Aorta (tissue), 5 donors: ENCODE measurements around the gene DGKB. TPM values are rescaled to one million over a fixed set of nuclear protein-coding genes. Genes with fewer than 3 reads are reported as not detected.

Source experiments
- ATAC-seq: fragments of 200-7000 bp; cut with Tn5 transposase; one replicate; pipeline ENCODE4 v1.9.1; 2022; ENCODE audit warnings: moderate library complexity; ENCODE audit not compliant: low FRiP score
- DNase-seq, 2 donors: peaks; one replicate each; pipeline ENCODE4 v3.0.0-alpha.2; 2020
- H3K27ac ChIP-seq, 2 donors: one replicate each; pipeline ENCODE4 v1.5.1; 2013; ENCODE audit warnings: low read length in 2 of 2, mild to moderate bottlenecking in 2 of 2, moderate library complexity in 2 of 2, control low read depth in 1 of 2, inconsistent platforms in 1 of 2, low read depth in 1 of 2
- H3K27me3 ChIP-seq, 2 donors: one replicate each; pipeline ENCODE4 v1.6.1; 2013; ENCODE audit warnings: control low read depth in 1 of 2, low read length in 1 of 2, mild to moderate bottlenecking in 1 of 2, moderate library complexity in 1 of 2; ENCODE audit not compliant: insufficient read depth in 2 of 2, control insufficient read depth in 1 of 2
- H3K36me3 ChIP-seq, 2 donors: one replicate each; pipeline ENCODE4 v1.6.1; 2013; ENCODE audit warnings: control low read depth in 1 of 2, low read length in 1 of 2, mild to moderate bottlenecking in 1 of 2; ENCODE audit not compliant: insufficient read depth in 2 of 2, control insufficient read depth in 1 of 2
- H3K4me1 ChIP-seq, 2 donors: one replicate each; pipeline ENCODE4 v1.6.1; 2013; ENCODE audit warnings: low read length in 2 of 2, control low read depth in 1 of 2, mild to moderate bottlenecking in 1 of 2, moderate library complexity in 1 of 2; ENCODE audit not compliant: insufficient read depth in 2 of 2, control insufficient read depth in 1 of 2
- H3K4me3 ChIP-seq, 2 donors: one replicate each; pipeline ENCODE4 v1.5.1; 2013; ENCODE audit warnings: low read length in 2 of 2, control low read depth in 1 of 2, mild to moderate bottlenecking in 1 of 2
- H3K9me3 ChIP-seq: one replicate; pipeline ENCODE4 v1.6.1; 2013; ENCODE audit warnings: mild to moderate bottlenecking, low read length; ENCODE audit not compliant: control insufficient read depth
- WGBS, 2 donors: extraction: QIAGEN DNeasy Blood & Tissue Kit; methylation state at CpG; one replicate each; pipeline ENCODE4 v1.1.7; 2013; 5-methylcytosine and 5-hydroxymethylcytosine counted together
- intact Hi-C, 2 donors: fragments of 100-400 bp; cut with DNase I; formaldehyde crosslinking; loops; one replicate each; pipeline versions ENCODE4 v1.14.2 to v1.15.0; 2022
- polyA plus RNA-seq, 2 donors: library from polyadenylated mRNA; stranded (reverse); fragments of 200-250 nt; gene quantifications; one replicate each; pipeline ENCODE4 v1.2.3, GENCODE V29; 2013
- total RNA-seq, 2 donors: library from RNA; stranded (reverse); fragmentation: NEBNext Ultra II Directional; extraction: Animal tissue kit (Norgen Biotek cat#: 25700); gene quantifications; one replicate each; pipeline ENCODE4 v1.2.1, GENCODE V29; 2021
- donor health status: healthy with polysubstance abuse.
- donor health status: Bipolar disorder and iron deficiency.
- donor health status: DM: no; HTN: no; CAD: no.
- donor health status: DM: no; HTN: no; CAD: no.
- donor health status: DM: yes; HTN: yes; CAD: no.

The DGKB gene
- total and polyA plus RNA-seq, 4 donors, result 0.96 to 1.1 TPM; not detected in 2

GRCh38 chr7:14765731-14766130, 136.8 kb downstream of the DGKB start:
- Histone ChIP-seq H3K27me3 (no peaks in the 10 kb centered on the region), H3K4me1 (no peaks in the 10 kb centered on the region), H3K4me3 (no peak overlapping the region), H3K27ac (no peak overlapping the region), H3K9me3 (peaks cover 2% of the 10 kb centered on the region), H3K36me3 (no peaks in the 10 kb centered on the region)
- DNase-seq (no peak), ATAC-seq (no peak)
- intact Hi-C loops, result no loop called here
- 75 to 86% methylated on average over 2 of the region's 2 CpGs for WGBS, 2 donors

- Histone ChIP-seq H3K4me3 (no peak overlapping the region), H3K9me3 (no peaks in the 10 kb centered on the region), H3K36me3 (no peaks in the 10 kb centered on the region), H3K27me3 (no peaks in the 10 kb centered on the region), H3K27ac (no peak overlapping the region), H3K4me1 (no peaks in the 10 kb centered on the region)
- peak; percentile 42 for ATAC-seq
- WGBS, 2 donors, result 2 to 10% methylated on average over 1 of the region's 1 CpG
- intact Hi-C loops, result no loop called here
- DNase-seq, result no peak
Observed at GRCh38 chr7:14762561-14762960, 140.0 kb downstream of the DGKB start.

GRCh38 chr7:14761510-14762296, 140.8 kb downstream of the DGKB start:
- ATAC-seq (peak; percentile 72), DNase-seq (no peak)
- H3K36me3 ChIP-seq, result no peaks in the 10 kb centered on the region
- H3K4me1 ChIP-seq, result no peaks in the 10 kb centered on the region
- intact Hi-C loops, result no loop called here
- no peaks in the 10 kb centered on the region for H3K27me3 ChIP-seq
- H3K4me3 ChIP-seq, result no peak overlapping the region
- WGBS, 2 donors, result 48 to 50% methylated on average over 4 of the region's 4 CpGs
- no peak overlapping the region for H3K27ac ChIP-seq
- no peaks in the 10 kb centered on the region for H3K9me3 ChIP-seq

- no peaks in the 10 kb centered on the region for H3K36me3 ChIP-seq
- DNase-seq (no peak), ATAC-seq (no peak)
- no peaks in the 10 kb centered on the region for H3K4me1 ChIP-seq
- H3K27ac ChIP-seq, result no peak overlapping the region
- H3K9me3 ChIP-seq, result no peaks in the 10 kb centered on the region
- no peaks in the 10 kb centered on the region for H3K27me3 ChIP-seq
- WGBS, 2 donors, result 61 to 62% methylated on average over 3 of the region's 3 CpGs
- no peak overlapping the region for H3K4me3 ChIP-seq
- intact Hi-C loops, result no loop called here
Observed at GRCh38 chr7:14760730-14761478, 141.6 kb downstream of the DGKB start.

GRCh38 chr7:14759785-14760184, 142.8 kb downstream of the DGKB start:
- Histone ChIP-seq H3K4me1 (no peaks in the 10 kb centered on the region), H3K9me3 (no peaks in the 10 kb centered on the region), H3K27ac (no peak overlapping the region), H3K27me3 (no peaks in the 10 kb centered on the region), H3K36me3 (no peaks in the 10 kb centered on the region), H3K4me3 (no peak overlapping the region)
- intact Hi-C loops, result no loop called here
- DNase-seq (no peak), ATAC-seq (no peak)
- WGBS, 2 donors, result 90 to 93% methylated on average over 5 of the region's 5 CpGs

- no peak overlapping the region for H3K4me3 ChIP-seq
- H3K4me1 ChIP-seq, result no peaks in the 10 kb centered on the region
- DNase-seq (no peak), ATAC-seq (no peak)
- no peaks in the 10 kb centered on the region for H3K36me3 ChIP-seq
- WGBS, 2 donors, result 8 to 14% methylated on average over 1 of the region's 1 CpG
- intact Hi-C loops, result no loop called here
- no peak overlapping the region for H3K27ac ChIP-seq
- no peaks in the 10 kb centered on the region for H3K27me3 ChIP-seq
- H3K9me3 ChIP-seq, result no peaks in the 10 kb centered on the region
Observed at GRCh38 chr7:14754631-14755030, 147.9 kb downstream of the DGKB start.

- Histone ChIP-seq H3K4me1 (no peaks in the 10 kb centered on the region), H3K36me3 (no peaks in the 10 kb centered on the region), H3K9me3 (no peaks in the 10 kb centered on the region), H3K27me3 (no peaks in the 10 kb centered on the region), H3K4me3 (no peak overlapping the region), H3K27ac (no peak overlapping the region)
- 67 to 70% methylated on average over 3 of the region's 3 CpGs for WGBS, 2 donors
- no peak for ATAC-seq
- intact Hi-C loops, result no loop called here
- DNase-seq, result no peak
Observed at GRCh38 chr7:14752301-14752700, 150.2 kb downstream of the DGKB start.

- H3K4me1 ChIP-seq, result no peaks in the 10 kb centered on the region
Observed at GRCh38 chr7:14751461-14751860, 151.1 kb downstream of the DGKB start.

GRCh38 chr7:14748461-14748860, 154.1 kb downstream of the DGKB start:
- Histone ChIP-seq H3K9me3 (no peaks in the 10 kb centered on the region), H3K27me3 (no peaks in the 10 kb centered on the region), H3K4me1 (no peaks in the 10 kb centered on the region), H3K4me3 (no peak overlapping the region), H3K36me3 (no peaks in the 10 kb centered on the region), H3K27ac (no peak overlapping the region)
- ATAC-seq (peak; percentile 33), DNase-seq (no peak)
- intact Hi-C loops, result no loop called here

More at GRCh38 chr7:14751461-14751860, 151.1 kb downstream of the DGKB start:
- WGBS, 2 donors, result 68 to 75% methylated on average over 1 of the region's 1 CpG
- Histone ChIP-seq H3K9me3 (no peaks in the 10 kb centered on the region), H3K36me3 (no peaks in the 10 kb centered on the region), H3K27me3 (no peaks in the 10 kb centered on the region), H3K4me3 (no peak overlapping the region), H3K27ac (no peak overlapping the region)
- DNase-seq, result no peak
- ATAC-seq, result no peak
- intact Hi-C loops, result no loop called here
